GM19324 (cell line): ENCODE data around the gene TBC1D22A.

Experiments
- ATAC-seq: cut with Tn5 transposase; IDR thresholded peaks from one replicate; pipeline ENCODE4 v1.9.1; 2021; ENCODE audit warnings: mild to moderate bottlenecking, moderate library complexity; ENCODE audit not compliant: unreplicated experiment, low FRiP score

The TBC1D22A gene

DNA sequence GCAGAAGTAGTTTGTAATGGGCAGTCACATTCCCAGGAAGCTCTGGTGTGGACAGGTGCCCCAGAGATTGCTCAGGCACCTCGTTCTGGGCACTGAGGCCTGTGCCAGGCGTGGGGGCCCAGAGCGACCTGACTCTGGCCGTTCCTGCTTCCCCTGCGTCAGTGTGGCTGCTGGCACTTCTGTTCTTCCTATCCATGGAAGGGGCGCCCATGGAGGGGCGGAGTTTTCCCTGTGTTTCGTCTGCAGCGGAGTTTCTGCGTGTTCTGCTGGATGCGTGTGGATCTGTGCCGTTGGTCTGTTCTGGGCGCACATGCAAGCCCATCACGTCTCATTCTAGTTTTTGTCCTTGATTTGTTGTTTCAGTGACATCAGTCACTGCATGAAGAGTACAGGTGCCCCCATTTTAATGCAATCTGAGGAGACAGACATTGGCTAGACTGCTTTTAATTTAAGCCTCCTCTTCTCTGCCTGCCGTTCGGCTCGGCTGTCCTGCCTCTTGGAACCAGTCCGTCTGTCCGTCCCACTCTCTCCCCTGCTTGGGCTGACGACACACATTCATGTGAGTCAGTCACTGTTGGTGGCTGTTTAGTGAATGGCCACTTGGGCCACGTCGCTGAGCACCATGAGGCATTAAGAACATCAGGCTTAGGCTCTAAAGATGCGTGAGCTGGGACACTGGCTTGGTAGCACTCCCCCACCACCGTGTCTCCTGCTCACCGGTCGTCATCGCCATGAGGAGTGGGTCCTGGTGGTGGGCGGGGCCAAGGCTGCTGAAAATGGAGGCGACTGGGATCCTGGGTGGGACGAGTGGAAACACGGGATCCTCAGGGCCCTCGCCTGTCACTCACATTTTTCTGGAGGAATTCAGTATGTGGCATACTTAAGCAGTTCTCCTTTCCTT is 255.8 kb downstream of the TBC1D22A start:
- no peak for ATAC-seq

- ATAC-seq, result no peak
These were observed 256.8 kb downstream of the TBC1D22A start for GRCh38 chr22:47019012-47019790.

DNA sequence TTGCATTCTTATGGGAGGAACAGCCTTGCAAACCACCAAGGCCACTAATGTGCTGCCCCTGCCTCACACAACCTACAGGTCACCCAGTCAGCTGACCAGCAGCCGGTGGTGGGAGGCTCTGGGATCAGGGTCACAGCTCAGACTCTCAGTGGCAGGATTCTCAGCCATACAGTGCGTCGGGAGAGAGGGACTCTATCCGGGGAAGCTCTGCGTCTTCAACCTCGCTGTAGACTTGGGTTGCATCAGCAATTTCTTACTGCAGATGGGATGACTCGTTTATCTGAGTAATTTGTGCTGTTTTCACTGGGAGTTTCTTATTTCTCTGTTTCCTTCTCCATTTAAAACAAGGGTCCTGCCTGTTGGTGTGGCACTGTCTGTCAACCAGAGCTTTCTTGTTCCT is 257.7 kb downstream of the TBC1D22A start:
- no peak for ATAC-seq

DNA sequence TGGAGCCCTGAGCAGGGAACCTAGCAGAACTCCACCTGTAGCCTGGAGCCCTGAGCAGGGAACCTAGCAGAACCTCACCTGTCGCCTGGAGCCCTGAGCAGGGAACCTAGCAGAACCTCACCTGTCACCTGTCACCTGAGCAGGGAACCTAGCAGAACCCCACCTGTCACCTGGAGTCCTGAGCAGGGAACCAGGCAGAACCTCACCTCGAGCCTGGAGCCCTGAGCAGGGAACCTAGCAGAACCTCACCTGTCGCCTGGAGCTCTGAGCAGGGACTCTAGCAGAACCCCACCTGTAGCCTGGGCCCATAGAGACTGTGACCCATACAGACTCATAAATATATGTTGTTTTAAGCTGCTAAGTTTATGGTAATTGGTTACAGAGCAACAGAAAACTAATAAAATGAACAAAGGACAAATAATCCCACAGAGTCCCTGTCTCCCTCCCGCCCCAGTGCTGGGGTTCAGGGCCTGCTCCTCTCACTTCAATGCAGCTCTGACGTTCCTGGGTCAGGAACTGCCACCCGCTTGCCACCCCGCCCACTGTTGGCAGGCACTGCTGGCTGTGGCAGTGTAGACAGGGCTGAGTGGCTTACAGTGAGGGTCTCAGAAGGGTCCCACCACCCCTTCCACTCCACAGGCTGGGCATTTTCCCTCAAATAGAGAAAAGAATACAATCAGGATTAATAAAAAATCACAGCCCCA is 259.1 kb downstream of the TBC1D22A start:
- no peak for ATAC-seq

DNA sequence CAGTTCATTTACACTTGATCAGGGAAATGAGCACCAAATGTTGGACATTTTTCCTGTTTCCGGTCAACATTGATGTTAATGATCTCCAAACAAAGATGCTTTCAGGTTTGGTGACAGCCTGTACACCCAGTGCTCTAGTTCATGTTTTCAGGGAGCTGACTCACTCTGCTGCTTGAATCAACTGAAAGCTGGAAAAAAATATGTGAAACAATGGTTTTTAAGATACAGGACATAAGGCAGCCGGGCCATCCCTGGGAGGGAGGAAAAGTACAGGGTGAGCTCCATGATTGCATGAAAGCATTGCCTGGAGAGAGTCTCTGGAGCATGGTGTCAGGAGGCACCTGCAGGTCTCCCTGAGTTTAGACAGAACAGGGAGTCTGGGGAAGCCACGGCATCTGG is 259.6 kb downstream of the TBC1D22A start:
- no peak for ATAC-seq

DNA sequence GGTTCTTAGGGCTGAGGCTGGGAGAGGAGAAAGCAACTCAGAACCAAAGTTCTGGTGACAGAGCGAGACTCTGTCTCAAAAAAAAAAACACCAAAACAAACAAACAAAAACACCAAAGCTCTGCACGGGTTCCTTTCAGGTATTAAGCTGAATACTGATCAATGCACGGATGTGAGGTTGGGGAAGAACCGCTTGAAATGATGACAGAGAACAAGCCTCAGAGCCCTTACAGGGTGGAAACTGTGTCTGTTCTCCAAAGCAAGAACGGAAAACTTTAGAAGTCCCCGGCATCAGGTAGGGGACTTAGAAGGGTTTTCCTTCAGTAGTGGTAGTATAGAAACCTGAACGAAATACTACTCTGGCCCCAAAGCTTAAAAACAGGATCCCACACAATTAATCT is 260.0 kb downstream of the TBC1D22A start:
- ATAC-seq, result no peak

GRCh38 chr22:47023871-47024270 is 261.4 kb downstream of the TBC1D22A start:
- ATAC-seq, result no peak

DNA sequence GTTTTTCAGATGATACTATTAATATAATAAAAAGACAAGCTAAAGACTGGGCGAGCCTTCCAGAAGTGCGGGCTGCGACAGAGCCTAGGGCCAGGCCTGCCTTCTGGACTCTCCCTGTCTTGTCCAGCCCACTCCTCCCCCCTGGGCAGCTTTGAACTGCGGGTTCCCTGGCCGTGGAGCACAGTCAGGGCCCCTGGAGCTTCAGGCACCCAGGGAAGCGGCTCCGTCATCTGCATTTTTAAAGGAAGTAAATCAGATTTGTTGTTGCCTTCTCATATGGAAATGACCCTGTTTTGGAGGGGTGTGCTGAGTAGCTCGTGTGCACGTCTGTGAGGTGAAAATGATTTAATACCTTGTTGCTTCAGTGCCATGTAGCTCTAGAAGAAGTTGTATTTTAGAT is 265.3 kb downstream of the TBC1D22A start:
- ATAC-seq, result no peak

DNA sequence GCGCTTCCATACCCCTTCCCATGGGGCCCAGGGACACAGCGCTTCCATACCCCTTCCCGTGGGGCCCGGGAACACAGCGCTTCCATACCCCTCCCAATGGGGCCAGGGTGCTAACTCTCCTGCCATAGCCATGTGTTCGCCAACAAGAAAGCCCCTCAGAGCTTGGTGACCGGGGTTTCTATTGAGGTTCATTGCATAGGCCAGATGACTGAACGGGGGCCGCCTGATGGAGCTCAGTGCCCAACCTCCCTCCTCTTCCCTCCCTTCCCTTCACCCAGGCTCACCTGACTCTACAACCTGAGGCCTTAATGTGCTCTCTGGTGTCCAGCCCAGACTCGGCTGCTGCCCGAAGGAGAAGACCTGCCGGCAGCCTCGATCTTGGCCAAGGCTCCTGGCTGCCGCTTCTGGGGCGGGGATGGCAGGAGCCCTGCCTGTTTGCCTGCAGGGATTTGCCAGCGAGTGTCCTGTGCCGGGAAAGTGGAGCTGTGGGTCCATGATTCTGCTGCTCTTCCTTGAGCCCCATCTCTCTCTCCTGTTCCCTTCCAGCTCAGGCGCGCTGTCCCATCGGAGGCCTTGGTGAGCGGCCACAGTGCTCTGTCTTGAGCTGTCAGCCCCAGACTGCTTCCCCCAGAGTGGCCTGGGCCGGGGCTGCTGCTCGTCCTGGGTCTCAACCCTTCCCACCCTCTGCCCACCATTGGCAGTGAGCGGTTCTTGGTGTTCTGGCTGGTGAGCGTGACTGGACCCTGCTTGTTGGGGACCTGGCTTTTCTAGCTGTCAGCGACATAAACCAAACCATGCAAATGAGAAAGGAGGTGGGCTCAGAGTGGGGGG is 267.0 kb downstream of the TBC1D22A start:
- ATAC-seq, result no peak

DNA sequence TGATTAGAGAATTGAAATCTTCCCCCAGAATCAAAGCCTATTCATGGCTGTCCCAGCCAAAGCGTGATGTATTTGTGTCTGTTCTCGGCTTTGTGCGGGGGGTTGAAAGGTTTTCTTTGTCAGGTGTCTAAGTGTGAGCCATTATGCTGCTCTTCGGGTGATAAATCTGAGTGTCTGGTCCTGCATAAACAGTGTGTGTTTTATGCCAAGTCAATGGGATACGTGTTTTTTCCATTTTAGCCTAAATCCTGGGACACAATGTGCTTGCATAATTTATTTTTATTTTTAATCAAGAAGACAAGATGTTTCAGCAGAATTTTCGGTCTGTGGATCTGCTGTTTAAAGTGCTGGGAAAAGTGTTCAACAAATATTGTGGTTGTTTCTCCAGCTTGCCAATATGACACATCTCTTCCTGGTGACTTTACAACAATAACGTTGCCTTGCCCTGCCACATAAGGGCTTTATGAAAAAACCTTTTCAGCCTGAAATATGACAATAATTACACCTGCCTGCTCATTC is 267.8 kb downstream of the TBC1D22A start:
- ATAC-seq, result no peak

DNA sequence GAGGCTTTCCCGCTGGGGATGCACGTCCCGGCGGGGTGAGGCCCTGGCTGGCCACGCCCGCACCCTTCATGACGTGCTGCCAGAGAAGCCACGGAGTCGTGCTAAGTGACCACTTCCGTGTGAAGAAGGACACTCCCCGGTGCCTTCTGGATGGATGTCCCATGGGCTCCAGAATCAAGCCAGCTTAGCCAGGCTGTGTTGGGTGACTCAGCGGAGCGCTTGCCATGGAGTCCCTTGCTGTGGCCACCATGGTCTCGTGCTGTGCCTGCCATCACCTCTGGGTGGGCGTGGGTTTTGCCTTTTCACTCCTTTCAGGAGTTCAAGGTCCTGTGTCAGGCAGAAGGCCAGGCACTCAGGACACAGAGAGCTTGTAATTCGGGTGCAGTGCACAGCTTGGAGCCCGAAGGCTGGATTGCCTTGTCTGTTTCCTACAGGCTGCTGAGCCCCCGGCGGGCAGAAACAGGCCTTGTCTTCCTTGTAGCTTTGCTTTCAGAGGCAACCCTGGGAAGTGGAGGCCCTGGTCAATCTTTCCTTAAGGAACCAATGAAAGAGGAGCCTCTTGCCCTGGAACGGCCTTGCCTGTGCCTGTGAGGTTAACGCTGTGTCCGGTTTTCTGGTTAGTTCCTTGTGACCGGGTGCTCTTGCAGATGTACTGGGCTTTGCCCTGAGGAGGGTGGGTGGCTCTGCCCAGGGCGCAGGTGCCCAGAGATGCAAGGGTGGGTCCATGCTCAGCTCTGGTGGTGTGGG is 268.6 kb downstream of the TBC1D22A start:
- ATAC-seq, result no peak

GRCh38 chr22:47031628-47031915 is 269.1 kb downstream of the TBC1D22A start:
- ATAC-seq, result no peak

DNA sequence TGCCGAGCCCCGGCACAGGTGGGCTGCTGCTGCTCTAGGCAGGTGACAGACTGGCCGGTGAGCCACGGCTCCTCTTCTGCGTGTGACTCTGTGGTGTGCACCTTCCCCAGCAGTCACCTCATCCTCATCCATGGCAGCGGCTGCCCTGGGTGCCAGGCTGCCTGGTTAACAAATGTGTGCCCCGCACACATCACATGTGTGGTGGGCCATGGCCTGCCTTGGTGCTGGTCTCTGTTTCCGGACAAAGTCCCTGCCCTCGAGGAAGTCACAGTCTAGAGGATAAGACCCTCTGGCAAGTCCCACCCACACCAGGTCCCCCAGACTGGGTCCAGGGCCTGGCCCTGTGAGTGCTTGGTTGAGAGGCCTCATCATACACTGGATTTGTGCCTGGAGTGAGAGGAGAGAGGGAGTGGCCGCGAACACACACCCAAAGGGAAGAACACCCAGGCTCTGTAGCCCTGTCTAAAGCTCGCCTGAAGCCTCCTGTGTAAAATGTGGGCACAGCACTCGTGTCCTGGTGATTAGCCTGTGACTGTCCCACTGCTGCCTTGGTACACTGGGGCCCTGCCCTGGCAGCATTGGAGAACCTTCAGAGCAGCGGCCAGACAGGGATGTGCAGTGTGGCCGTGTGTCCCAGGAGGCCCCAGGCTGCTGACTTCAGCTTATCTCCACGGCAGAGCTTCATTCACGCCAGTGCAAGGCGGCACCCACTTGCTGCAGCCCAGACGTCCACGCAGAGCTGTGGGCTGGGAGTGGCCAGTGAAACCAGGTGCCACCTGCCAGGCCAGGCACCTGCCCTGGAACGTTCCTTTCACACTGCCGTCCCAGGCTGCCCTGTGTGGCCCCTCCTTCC is 269.9 kb downstream of the TBC1D22A start:
- ATAC-seq, result no peak

- no peak for ATAC-seq
These were observed 270.7 kb downstream of the TBC1D22A start for GRCh38 chr22:47032956-47033647.

- ATAC-seq, result no peak
These were observed 271.2 kb downstream of the TBC1D22A start for GRCh38 chr22:47033648-47034000.

GRCh38 chr22:47034076-47034808 is 271.8 kb downstream of the TBC1D22A start:
- ATAC-seq, result no peak

DNA sequence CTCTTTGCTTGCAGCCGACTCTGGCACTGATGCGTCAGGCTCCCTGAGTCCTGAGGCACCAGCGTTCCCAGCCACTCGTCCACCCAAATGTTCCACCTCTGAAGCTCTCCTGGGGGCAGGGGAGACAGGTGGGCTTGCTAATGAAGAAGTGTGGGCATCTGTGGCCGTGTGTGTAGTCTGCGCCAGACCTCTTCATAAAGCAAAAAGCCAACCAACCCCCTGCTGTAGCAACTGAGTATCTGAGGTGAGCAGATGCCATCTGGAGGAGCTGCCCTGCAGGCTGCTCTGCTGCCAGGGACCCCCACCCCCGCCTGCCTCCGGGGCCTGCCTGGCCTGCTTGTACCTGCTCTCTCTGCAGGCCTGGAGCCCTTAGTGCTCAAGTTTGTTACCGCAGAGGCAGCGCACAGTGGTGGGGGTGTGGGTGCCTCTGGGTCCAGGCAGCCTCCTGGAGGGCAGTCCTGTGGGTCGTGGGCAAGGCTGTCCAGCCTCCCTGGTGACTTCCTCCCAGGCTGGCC is 272.5 kb downstream of the TBC1D22A start:
- ATAC-seq, result no peak
